NCI-H510A treated with DMSO at 0.1 percent for 48 hours (cell line): ENCODE measurements around the gene COL1A1.

ENCODE experiments used
- DNase-seq: peaks from one replicate; lab custom pipeline; 2025; lab: John Stamatoyannopoulos, UW

Gene COL1A1

GRCh38 chr17:50186661-50187393, 14.6 kb downstream of the COL1A1 start:
- DNase-seq, result no peak

DNA sequence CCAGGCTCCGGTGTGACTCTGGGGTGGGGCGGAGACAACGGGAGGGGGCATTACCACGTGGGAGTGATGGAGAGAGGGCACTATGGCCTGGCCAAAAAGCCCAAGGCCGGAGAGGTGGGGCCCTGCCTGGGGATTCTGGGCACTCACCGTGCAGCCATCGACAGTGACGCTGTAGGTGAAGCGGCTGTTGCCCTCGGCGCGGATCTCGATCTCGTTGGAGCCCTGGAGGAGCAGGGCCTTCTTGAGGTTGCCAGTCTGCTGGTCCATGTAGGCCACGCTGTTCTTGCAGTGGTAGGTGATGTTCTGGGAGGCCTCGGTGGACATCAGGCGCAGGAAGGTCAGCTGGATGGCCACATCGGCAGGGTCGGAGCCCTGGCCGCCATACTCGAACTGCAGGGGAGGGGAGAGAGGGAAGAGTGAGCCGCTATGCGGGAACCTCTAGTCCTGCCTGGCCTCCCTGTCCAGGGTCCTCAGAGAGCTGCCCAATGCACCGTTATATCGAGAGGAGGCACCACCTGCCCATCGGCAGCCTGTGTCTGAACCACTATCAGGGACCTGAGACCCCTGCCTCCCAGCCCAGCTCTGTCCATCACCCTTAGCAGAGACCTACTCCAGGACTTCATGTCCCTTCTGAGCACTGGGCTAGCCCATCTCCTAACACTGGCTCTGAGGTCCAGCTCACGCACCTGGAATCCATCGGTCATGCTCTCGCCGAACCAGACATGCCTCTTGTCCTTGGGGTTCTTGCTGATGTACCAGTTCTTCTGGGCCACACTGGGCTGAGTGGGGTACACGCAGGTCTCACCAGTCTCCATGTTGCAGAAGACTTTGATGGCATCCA, 15.6 kb downstream of the COL1A1 start:
- no peak for DNase-seq

- no peak for DNase-seq
These were observed 16.6 kb downstream of the COL1A1 start for GRCh38 chr17:50184611-50185398.

DNA sequence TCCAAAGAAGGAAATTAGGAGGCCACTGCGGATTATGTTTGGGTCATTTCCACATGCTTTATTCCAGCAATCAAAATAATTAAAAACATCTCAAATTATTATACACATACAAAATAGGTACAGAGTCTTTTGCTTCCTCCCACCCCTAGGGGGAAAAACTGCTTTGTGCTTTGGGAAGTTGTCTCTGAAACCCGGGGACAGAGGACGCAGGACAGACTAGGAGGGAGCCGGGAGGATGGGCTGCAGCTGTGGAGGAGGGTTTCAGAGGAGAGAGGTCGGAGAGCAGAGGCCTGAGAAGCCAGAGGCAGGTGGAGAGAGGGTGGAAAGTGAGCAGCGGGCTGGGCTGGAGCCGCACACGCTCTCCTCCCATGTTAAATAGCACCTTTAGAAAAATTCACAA, 17.4 kb downstream of the COL1A1 start:
- no peak for DNase-seq

- no peak for DNase-seq
These were observed 17.9 kb downstream of the COL1A1 start for GRCh38 chr17:50183421-50183994.

- no peak for DNase-seq
These were observed 18.5 kb downstream of the COL1A1 start for GRCh38 chr17:50182783-50183420.

DNA sequence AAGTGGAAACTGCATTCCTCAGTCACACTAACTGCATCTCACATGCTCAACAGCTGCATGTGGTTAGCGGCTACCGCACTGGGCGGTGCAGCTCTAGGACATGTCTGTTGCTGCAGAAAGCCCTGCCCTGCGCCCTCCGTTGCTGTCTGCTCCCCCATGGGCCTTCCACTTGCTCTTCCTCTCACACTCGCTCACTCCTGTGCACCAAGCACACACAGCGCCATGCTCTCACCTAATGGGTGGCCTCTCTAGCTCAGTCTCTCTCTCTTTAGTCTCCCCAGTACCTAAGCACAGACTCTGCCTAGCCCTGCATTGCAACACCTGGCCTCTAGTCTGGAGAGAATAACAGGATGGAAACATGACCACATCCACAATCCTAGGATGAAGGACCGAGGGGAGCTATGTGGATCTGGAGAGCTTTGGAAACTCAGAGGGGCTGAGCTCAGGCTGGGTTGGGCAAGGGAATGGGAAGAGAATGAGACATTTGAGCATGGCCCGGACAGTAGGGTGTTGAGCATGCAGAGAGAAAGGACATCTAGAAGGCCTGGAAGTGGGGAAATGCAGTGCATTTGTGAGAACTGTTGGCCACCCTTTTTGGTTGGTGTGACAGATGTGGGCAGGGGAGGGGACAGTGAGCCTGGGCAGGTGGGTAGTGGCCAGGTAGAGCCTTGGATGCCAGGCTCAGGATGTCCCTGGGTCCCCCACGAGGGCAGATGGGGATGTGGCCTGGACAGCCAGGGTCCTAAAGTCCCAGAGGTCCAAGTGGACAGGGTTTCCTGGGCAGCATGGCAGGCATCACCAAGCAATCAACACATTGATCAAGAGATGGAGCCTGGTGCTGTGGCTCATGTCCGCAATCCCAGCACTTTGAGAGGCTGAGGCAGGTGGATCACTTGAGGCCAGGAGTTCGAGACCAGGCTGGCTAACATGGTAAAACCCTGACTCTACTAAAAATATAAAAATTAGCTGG, 19.6 kb downstream of the COL1A1 start:
- no peak for DNase-seq

DNA sequence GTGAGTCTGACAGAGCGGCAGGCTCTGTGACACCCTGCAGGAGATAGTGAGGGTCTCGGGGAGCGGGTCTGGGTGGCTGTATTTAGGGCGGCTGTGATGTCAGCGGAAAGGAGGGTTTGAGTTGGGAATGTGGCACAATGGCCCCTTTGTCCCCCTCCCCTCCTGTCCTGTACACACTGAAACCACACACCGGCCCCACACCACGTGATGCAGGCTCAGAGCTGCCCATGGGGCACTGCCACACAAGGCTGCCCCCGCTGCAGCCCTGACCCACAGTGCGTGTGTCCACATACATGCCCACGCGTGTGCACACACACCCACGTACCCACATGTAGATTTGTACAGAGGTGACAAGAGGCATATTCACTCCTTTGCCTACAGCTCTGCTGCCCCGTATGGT, 20.3 kb downstream of the COL1A1 start:
- DNase-seq, result no peak

DNA sequence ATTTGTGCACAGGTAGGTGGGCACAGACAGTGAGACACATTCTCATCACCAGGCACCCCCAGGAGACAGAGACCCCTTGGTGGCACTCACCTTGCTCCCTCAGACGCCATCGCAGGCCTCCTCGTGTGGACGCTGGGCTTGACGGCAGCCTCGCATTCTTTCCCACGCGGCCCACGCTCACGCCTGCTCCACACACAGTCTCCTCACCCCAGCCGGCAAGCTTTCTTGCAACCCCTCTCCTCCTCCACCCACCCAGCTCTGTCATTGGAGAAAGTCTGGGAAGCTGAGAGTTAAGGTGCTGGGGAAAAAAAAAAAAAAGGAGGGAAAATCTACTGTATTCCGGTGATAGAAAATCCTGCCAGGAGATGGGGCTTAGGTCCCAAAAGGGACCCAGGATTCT, 20.8 kb downstream of the COL1A1 start:
- no peak for DNase-seq

DNA sequence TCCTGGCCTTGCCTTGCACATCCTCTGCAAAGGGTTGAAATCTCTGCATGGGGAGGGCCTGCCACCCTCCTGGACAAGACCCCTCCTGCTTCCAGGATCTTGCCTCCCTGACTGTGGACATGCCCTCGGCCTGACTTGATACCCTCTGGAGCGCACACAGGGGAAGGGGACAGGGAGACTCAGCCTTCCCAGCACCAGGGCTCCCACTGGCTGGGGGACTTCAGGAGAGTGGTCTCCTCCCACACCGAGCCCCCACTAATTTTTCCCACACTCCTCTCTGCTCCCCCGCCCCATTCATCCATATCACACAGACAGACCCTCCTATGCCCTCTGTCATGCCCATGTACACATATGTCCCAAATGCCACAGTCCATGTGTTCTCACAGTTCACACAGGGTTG, 21.3 kb downstream of the COL1A1 start:
- no peak for DNase-seq

DNA sequence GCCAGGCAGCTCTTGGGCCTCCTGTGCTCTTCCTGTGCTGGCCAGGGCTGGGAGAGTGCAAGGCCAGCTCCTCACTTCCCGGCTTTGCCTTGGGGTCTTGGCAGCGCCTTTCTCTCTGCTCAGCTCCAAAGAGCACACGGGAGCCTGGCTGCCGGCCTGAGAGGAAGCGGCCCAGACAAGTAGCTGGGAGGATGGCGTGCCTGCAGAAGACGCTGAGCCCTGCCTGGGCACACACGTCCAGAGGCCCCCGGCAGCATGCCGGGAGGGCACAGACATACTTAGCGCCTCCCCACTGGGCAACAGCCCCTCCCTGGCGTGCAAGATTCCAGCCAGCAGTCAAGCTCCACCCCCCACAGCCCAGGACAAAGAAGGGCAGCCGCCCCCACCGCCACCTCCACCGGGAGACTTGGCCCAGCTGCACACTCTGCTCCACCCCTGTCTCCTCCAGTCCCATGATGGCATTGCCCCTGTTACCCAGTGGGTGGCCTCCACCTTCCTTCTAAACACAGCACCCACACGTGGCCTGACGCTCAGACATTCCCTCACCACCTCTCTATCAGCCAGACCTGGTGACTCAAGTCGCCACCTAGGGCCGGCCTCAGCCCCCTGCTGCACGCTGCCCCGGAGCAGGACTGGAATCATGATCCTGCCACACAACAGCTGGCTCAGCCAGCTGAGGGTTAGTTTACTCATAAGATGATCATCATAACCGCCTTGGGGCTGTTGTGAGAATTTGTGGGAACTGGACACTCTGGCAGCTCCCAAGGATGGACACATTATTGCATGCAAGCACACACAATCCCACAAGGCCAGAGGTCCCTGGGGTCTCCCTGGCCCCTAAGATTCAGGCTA, 23.2 kb downstream of the COL1A1 start:
- peak; percentile 93 for DNase-seq

DNA sequence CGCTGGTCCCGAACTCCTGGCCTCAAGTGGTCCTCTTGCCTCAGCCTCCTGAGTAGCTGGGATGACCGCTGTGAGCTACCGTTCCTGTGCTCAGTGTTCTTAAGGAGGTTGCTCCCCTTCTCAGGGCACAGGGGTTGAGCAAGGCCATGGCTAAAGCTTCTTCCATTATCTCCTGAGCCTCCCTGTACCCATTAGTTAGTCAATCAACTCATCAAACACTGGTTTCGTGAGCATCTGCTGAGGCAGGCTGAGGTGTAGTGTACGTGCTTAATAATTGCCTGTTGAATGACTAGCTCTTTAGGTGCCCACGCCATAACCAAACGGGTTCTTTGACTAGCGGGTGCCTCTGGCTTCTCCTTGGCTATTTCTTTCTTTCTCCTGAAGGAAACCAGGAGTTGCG, 24.0 kb downstream of the COL1A1 start:
- no peak for DNase-seq

GRCh38 chr17:50176559-50177357, 24.7 kb downstream of the COL1A1 start:
- no peak for DNase-seq

GRCh38 chr17:50175035-50175807, 26.2 kb downstream of the COL1A1 start:
- DNase-seq, result no peak

DNA sequence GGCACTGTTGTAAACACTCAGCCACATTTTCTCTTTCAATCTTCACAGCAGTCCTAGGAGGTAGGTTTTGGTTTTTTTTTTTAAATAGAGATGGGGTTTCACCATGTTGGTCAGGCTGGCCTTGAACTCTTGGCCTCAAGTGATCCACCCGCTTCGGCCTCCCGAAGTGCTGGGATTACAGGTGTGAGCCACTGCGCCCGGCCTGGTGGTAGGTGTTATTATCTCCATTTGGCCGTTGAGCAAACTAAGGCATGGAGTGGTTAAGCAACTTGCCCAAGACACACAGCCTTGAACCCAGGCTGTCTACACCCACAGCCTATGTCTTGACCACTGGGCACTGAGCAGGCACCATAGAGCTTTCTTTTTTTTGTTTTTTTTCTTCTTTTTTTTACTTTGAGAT, 27.0 kb downstream of the COL1A1 start:
- DNase-seq, result no peak

DNA sequence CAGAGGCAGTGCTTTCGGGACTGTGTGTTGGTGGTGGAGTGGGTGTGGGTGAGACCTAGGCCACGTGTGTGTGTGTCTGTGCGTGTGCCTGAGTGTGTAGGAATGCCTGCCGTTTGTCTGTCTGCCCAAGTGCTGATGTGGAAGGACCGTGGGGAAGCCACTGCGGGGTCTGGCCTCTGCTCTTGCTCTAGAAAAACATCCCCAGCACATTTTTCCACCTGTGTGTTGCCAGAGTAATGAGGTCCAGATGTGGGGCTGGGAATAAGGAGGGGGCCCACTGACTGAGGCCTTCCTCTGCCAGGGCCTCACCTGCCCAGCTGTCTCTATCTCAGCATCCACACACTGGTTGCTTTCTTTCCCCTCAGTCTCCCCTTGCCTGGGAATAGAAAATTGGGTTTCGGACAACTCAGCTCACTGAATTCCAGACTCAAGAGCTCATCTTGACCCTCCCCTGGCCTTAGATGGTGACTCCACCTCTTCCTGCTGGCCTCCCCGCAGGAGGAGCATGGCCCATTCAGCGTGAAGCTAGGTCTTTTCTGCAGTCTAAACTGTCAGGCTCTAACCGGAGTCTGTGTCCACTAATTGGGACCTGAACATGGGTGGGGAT, 28.0 kb downstream of the COL1A1 start:
- no peak for DNase-seq

- DNase-seq, result no peak
These were observed 28.5 kb downstream of the COL1A1 start for GRCh38 chr17:50172936-50173334.

DNA sequence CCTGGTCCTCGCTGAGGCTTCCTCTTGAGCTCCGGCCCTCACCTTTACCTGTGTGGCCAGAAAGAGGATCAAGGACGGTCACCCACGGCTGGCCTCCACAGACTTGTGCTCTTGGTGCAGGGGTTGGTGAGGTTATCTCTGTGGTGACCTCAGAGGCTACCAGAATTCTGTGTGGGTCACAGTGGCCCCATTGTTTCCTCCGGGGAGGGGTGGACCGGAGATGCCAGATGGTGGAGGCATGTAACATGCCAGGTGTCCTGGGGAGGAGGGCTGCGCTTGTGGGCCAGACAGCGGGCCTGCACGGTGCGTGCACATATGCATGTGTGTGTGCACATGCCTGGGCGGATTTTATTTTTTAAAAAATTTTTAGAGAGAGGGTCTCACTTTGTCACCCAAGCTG, 29.3 kb downstream of the COL1A1 start:
- DNase-seq, result no peak
